IgD-negative memory B cell (primary cell): Measurements from ENCODE around the gene UTS2R. TPM values are rescaled to one million over a fixed set of nuclear protein-coding genes. Genes with fewer than 3 reads are reported as not detected.
"Not testable (repeated sequence)": the region's sequence is repeated elsewhere in the genome, so short reads cannot be mapped to it uniquely, and the experiment has no call there.

Experiments used
- H3K27ac Mint-ChIP-seq, 3 donors: one replicate each; pipeline ENCODE4 v1.8.0; 2020 to 2022; ENCODE audit warnings: mild to moderate bottlenecking in 3 of 3, mixed read lengths in 3 of 3, moderate library complexity in 1 of 3
- H3K27me3 Mint-ChIP-seq: one replicate; pipeline ENCODE4 v1.8.0; 2021; ENCODE audit warnings: mixed read lengths
- H3K36me3 Mint-ChIP-seq: one replicate; pipeline ENCODE4 v1.8.0; 2020; ENCODE audit warnings: mild to moderate bottlenecking, mixed read lengths
- H3K4me1 Mint-ChIP-seq, 3 donors: one replicate each; pipeline ENCODE4 v1.8.0; 2020 to 2022; ENCODE audit warnings: mixed read lengths in 3 of 3, mild to moderate bottlenecking in 1 of 3
- H3K4me3 Mint-ChIP-seq, 4 donors: one replicate each; pipeline ENCODE4 v1.8.0; 2020 to 2022; ENCODE audit warnings: mild to moderate bottlenecking in 4 of 4, mixed read lengths in 4 of 4, moderate library complexity in 3 of 4
- H3K9me3 Mint-ChIP-seq, 3 donors: one replicate each; pipeline ENCODE4 v1.8.0; 2020 to 2021; ENCODE audit warnings: mixed read lengths in 3 of 3, mild to moderate bottlenecking in 1 of 3
- polyA plus RNA-seq: library from polyadenylated mRNA; unstranded; fragments of 300-500 nt; fragmentation: Illumina TruSeq; gene quantifications from one replicate; pipeline ENCODE4 v1.2.3, GENCODE V29; 2021

Gene UTS2R
- polyA plus RNA-seq, 1 donor from 2014 or later, result not detected

- H3K27me3 Mint-ChIP-seq, result no peaks in the 10 kb centered on the region
These were observed 38.6 kb downstream of the UTS2R start for GRCh38 chr17:82410014-82410716.

DNA sequence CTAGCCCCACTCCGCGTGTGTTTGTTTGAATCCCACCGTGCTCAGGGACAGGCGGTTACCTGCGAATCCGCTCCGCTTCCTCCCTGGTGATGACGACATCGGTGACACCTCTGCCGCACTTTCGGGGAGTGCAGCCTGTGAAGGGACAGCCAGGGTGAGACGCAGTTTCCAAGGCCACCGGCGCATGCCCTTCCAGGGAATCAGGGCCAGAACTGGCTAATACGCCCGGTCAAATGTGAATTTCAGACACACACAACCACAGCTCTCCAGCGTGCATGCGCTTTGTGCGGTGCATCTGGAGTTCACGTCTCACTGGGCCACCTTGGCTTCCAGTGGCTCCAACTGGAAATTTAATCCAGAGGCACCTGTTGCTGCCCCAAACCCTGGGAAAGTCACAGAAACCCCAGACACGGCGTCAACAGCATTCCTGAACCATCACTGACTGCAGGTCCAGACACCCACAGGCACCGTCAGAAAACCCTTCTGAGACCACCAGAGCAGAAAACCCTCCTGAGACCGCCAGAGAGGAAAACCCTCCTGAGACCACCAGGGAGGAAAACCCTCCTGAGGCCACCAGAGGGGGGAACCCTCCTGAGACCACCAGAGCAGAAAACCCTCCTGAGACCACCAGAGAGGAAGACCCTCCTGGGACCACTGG lies 40.0 kb downstream of the UTS2R start:
- no peaks in the 10 kb centered on the region for H3K27me3 Mint-ChIP-seq
- H3K4me3 Mint-ChIP-seq, result no peak overlapping the region
- H3K36me3 Mint-ChIP-seq, result peaks cover 2% of the 10 kb centered on the region
- no peak overlapping the region for H3K27ac Mint-ChIP-seq
- peaks cover 5 to 12% (median 8%) of the 10 kb centered on the region in 3 donors for H3K4me1 Mint-ChIP-seq
- H3K9me3 Mint-ChIP-seq, result no peaks in the 10 kb centered on the region

More at GRCh38 chr17:82410014-82410716, 38.6 kb downstream of the UTS2R start:
- no peaks in the 10 kb centered on the region for H3K9me3 Mint-ChIP-seq
- H3K4me1 Mint-ChIP-seq, result peaks cover 5 to 11% (median 7%) of the 10 kb centered on the region in 3 donors
- H3K27ac Mint-ChIP-seq, result no peak overlapping the region
- peaks cover 4% of the 10 kb centered on the region for H3K36me3 Mint-ChIP-seq
- no peak overlapping the region for H3K4me3 Mint-ChIP-seq

GRCh38 chr17:82412081-82412480 lies 40.5 kb downstream of the UTS2R start:
- H3K4me3 Mint-ChIP-seq, H3K27ac Mint-ChIP-seq, H3K9me3 Mint-ChIP-seq, H3K36me3 Mint-ChIP-seq, H3K27me3 Mint-ChIP-seq: not testable (repeated sequence)
- H3K4me1 Mint-ChIP-seq, result peaks cover 5 to 12% (median 8%) of the 10 kb centered on the region in 3 donors

DNA sequence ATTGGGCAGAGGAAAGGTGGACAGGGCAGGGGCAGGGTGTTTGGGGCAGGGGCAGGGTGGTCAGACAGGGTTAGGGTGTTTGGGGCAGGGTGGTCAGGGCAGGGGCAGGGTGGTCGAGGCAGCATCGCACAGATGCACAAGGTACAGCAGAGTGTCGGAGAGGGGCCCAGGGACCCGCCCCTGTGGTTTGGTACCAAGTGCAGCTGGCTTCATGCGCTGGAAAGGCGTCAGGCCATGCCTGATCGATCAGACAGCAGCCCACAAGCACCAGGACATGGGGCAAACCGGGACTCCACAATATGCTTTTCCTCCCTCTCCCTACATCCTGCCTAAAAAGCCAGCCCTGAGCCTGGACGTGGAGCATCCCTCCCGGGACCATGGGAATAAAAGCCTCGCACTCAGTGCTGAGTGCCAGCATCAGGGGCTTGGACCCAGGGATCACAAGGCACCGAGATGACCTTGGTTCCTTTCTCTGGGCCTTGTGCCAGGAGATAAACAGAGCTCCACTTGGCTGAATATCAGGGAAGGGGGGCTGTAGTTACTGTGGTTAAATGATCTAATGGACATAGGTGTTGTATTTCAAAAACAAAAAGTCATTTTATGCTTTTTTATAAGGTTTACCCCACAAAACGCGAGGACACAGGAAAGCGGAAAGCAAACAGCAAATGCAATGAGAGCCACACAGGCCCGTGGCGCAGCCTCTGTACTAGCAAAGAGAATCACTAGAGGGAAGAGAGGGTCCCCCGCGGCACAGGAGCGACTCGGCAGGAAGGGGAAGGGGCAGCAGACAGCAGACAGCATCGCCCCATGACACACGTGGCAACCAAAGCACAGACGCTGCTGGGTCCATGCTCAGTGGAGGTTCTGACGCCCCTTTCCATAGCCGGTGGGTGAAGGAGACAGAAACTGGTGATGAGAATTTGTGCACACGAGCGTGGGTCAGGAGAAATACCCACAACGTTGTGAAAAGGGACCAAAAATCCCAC lies 41.3 kb downstream of the UTS2R start:
- H3K36me3 Mint-ChIP-seq, result peaks cover 2% of the 10 kb centered on the region
- H3K27me3 Mint-ChIP-seq, result no peaks in the 10 kb centered on the region
- peak overlapping the region in 1 of 4 donors; percentile 35 for H3K4me3 Mint-ChIP-seq
- H3K9me3 Mint-ChIP-seq, result no peaks in the 10 kb centered on the region
- peaks cover 5 to 12% (median 11%) of the 10 kb centered on the region in 3 donors for H3K4me1 Mint-ChIP-seq
- H3K27ac Mint-ChIP-seq, result peak overlapping the region in 2 of 3 donors; percentile 9 to 23

DNA sequence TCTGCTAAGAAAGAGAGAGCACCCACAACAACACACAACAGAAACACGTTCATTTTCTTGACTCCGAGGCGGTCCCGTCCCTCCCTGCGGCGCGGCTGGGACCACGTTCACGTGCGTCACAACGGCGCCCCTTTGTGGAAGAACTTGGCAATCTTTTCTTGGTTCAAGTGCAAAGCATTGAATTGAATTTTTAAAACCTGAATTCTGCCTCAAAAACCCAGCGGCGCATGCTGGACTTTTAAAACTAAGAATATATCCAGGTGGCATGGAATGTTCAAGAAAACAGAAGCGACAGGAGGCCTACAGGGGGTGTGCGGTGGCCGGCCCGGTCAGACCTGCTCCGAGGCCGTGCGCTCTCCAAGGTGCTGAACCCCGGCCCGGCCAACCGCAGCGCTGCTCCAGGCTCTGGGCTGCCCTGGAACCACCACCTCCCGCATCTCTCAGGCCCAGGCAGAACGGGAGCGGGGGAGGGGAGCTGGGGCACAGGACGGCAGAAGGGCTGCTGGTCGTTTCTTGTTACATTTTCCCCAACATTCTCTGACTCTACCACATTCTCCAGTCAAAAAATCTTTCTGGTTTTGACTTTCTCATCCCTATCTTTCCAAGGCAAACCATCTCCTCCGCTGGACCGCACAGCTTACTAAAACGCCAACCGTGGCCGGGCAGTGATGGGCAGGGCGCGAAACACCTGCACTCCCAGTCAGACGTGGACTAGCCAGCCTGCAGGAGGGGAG lies 43.1 kb downstream of the UTS2R start:
- Mint-ChIP-seq H3K4me3 (peak overlapping the region; percentile 14 to 79 (median 58)), H3K9me3 (no peaks in the 10 kb centered on the region), H3K27me3 (no peaks in the 10 kb centered on the region), H3K4me1 (peaks cover 11 to 16% (median 15%) of the 10 kb centered on the region in 3 donors), H3K36me3 (peaks cover 2% of the 10 kb centered on the region), H3K27ac (peak overlapping the region; percentile 9 to 59 (median 31))

DNA sequence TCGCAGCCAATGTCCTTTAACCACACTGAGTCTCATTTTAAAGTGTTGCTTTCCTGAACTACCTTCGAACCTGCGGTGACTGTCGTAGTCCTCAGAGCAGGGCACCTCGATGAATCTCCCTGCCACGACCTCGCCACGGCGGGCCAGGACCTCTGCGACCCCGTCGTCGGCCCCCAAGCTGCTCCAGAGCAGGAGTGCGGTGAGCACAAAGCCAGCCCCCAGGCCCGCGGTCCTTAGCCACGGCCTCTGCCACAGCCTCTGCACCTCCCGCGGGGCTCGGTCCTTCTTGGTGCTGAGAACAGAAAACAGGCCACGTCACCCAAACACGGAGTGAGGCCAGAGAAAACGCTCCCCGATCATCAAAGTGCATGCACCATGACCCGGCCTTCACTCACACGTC lies 43.8 kb downstream of the UTS2R start:
- Mint-ChIP-seq H3K36me3 (peaks cover 4% of the 10 kb centered on the region), H3K4me3 (peak overlapping the region in 1 of 4 donors; percentile 79), H3K27me3 (no peaks in the 10 kb centered on the region), H3K9me3 (no peaks in the 10 kb centered on the region), H3K4me1 (peaks cover 15 to 20% (median 16%) of the 10 kb centered on the region in 3 donors), H3K27ac (peak overlapping the region; percentile 9 to 59 (median 59))

DNA sequence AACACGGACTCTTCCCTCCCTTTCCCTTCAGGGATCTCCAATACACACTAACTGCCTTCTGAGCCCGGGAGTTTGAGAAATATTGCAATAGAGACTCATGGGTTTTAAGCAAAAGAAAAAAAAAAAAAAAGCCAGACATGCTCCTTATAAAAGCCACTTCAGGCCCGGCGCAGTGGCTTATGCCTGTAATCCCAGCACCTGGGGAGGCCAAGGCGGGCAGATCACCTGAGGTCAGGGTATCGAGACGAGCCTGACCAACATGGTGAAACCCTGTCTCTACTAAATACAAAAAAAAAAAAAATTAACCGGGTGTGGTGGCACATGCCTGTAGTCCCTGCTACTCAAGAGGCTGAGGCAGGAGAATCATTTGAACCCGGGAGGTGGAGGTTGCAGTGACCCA lies 44.2 kb downstream of the UTS2R start:
- Mint-ChIP-seq H3K4me1 (peaks cover 15 to 20% (median 16%) of the 10 kb centered on the region in 3 donors), H3K27me3 (no peaks in the 10 kb centered on the region), H3K4me3 (no peak overlapping the region), H3K27ac (peak overlapping the region in 1 of 3 donors; percentile 59), H3K9me3 (no peaks in the 10 kb centered on the region), H3K36me3 (peaks cover 4% of the 10 kb centered on the region)

DNA sequence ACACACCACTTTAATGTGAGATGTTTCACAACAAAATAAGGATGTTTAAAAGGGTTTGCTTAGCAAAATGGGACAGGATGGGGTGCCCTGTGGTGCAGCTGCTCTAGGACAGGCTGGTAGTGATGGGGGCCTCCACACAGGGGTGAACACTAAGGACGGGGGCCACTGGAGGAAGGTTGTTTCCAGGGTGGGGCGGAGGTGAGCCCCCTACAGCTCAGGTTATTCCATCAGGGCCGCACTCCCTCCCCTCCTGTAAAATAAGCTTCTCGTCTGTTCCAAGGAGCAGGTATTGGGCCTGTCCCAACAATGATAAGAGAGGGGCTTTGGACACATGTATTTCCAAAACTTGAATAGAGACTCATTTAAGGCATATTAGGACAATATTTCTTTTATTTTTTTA lies 44.7 kb downstream of the UTS2R start:
- Mint-ChIP-seq H3K4me1 (peaks cover 15 to 20% (median 16%) of the 10 kb centered on the region in 3 donors), H3K36me3 (peaks cover 4% of the 10 kb centered on the region), H3K27me3 (no peaks in the 10 kb centered on the region), H3K27ac (no peak overlapping the region), H3K4me3 (peak overlapping the region in 1 of 4 donors; percentile 41), H3K9me3 (no peaks in the 10 kb centered on the region)

- H3K27me3 Mint-ChIP-seq, result no peaks in the 10 kb centered on the region
- H3K36me3 Mint-ChIP-seq, result peaks cover 4% of the 10 kb centered on the region
- H3K9me3 Mint-ChIP-seq, result no peaks in the 10 kb centered on the region
- peaks cover 15 to 20% (median 16%) of the 10 kb centered on the region in 3 donors for H3K4me1 Mint-ChIP-seq
- no peak overlapping the region for H3K27ac Mint-ChIP-seq
- H3K4me3 Mint-ChIP-seq, result no peak overlapping the region
These were observed 45.2 kb downstream of the UTS2R start for GRCh38 chr17:82416771-82417170.

DNA sequence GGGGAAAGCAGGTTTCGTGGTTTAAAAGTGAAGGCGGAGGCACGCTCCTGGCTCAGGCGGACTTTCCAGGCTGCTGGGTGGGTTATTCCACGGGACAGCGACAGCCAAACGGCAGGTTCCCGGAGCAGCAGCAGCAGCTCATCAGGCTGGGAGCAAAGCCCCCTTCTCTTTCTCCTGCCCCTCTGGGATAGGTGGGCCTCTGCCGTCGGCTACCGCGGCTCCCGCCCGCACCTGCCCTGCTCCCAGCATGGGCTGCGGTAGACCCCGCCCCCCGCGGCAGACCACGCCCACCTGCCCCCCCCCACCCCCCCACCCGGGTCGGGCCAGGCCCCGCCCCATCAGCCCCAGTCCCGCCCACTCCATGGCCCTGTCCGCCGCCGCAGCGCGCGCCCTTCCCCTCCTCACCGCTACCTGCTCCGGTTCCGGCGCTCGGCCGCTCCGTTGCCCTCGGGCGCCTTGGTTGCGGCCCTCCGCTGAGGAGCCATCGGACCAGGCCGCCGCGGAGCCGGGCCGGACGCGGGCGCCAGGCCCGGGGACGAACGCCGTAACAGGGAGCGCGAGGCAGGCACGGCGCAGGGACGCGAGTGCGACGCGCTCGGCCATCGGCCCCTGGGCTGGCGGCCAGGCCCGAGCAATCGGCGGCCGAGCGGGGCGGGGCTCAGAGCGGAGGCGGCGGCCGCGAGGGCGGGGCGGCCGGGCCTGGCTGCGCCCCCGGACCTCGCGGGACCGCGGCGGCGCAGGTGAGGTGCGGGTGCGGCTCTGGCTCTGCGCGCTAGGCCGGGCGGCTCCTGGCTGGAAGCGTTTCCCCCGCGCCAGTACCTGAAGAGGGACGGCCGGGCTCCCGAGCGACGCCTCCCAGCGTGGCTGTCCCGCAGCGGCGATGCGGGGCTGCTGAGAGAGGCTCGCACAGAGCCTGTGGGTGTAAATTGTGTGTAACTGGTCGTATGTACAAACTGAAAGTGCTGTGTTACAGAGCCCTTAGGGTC lies 46.7 kb downstream of the UTS2R start, which contains the start of the genes HEXD and OGFOD3:
Gene HEXD, plus strand, starts transcription at position 347 of the 986 bp plus-strand sequence. CDS start 1,453 bp downstream, outside the sequence.
Gene OGFOD3, minus strand, starts transcription at position 586 of the 986 bp plus-strand sequence. Its CDS starts 101 bp downstream, at position 485.
- H3K9me3 Mint-ChIP-seq, result no peaks in the 10 kb centered on the region
- peaks cover 11% of the 10 kb centered on the region for H3K36me3 Mint-ChIP-seq

GRCh38 chr17:82419540-82419939 lies 48.0 kb downstream of the UTS2R start:
- Mint-ChIP-seq H3K27me3 (no peaks in the 10 kb centered on the region), H3K4me1 (peaks cover 9 to 18% (median 18%) of the 10 kb centered on the region in 3 donors), H3K27ac (peak overlapping the region; percentile 13 to 90 (median 80)), H3K36me3 (peaks cover 9% of the 10 kb centered on the region), H3K4me3 (peak overlapping the region; percentile 86 to 95 (median 91)), H3K9me3 (no peaks in the 10 kb centered on the region)

More for the DNA sequence above, 46.7 kb downstream of the UTS2R start, which contains the start of the genes HEXD and OGFOD3:
- Mint-ChIP-seq H3K27ac (peak within 1 kb of the TSS; percentile 13 to 90 (median 80)), H3K4me1 (peaks cover 12 to 20% (median 20%) of the 10 kb centered on the region in 3 donors), H3K4me3 (peak within 1 kb of the TSS; percentile 86 to 95 (median 91)), H3K27me3 (no peaks in the 10 kb centered on the region)

DNA sequence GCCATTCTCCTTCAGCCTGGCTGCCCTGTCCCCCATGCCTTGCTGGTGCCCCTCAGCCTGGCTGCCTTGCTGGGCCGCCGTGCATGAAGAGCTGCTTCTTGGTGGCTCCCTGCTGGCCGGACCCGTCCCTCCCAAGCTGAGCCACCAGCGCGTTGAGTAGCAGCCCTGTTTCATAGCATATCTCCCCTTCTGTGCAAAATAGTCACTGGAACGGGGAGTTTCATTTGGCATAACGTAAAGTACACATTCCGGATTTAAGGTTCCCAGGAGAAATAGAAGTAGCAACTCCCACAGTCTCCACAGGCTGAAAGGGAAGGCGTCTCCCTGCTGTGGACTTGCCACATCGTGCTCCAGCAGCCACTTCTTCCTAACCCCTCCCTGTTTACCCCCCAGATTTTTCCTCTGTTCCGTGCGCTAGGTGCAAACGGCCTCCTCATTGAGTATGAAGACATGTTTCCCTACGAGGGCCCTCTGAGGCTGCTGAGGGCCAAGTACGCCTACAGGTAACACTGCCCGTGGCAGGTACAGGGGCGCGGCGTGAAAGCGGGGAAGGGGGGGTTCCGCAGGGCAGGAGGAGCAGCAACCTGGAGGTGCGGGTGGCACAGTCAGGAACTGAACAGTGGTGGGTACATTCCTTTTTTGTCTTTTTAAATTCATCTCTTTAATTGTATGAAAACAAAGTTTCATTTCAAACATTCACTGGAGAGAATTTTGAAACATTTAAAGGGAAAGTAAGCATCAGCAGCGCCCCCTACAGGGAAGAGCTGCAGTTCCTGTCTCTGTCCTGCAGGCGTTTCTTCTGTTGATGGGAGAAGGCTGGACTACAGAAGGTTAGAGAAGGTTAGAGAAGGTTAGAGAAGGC lies 52.7 kb downstream of the UTS2R start:
- peak overlapping the region; percentile 54 to 91 (median 89) for H3K27ac Mint-ChIP-seq
- peak overlapping the region in 1 of 4 donors; percentile 35 for H3K4me3 Mint-ChIP-seq
- no peaks in the 10 kb centered on the region for H3K9me3 Mint-ChIP-seq
- peaks cover 13 to 25% (median 19%) of the 10 kb centered on the region in 3 donors for H3K4me1 Mint-ChIP-seq
- H3K27me3 Mint-ChIP-seq, result no peaks in the 10 kb centered on the region
- peaks cover 12% of the 10 kb centered on the region for H3K36me3 Mint-ChIP-seq
